Fibroblast of lung (primary cell): Measurements from ENCODE around the gene ZDHHC6. TPM values are rescaled to one million over a fixed set of nuclear protein-coding genes. Genes with fewer than 3 reads are reported as not detected.
A peak's percentile ranks its signal among the peaks of the same experiment; 100 is the strongest.

Experiments used
- DNase-seq, 2 donors: peaks; one replicate each; pipeline versions ENCODE4 v3.0.0 to v3.0.0-alpha.2; 2010; ENCODE audit warnings: low read depth in 2 of 2
- H2AFZ ChIP-seq: 2 replicates; pipeline ENCODE4 v1.5.1; 2012; ENCODE audit warnings: low read length, control low read depth, inconsistent platforms
- H3K27ac ChIP-seq: 2 replicates; pipeline ENCODE4 v1.5.1; 2011; ENCODE audit warnings: low read length, control low read depth; ENCODE audit not compliant: insufficient read depth
- H3K27me3 ChIP-seq: 2 replicates; pipeline ENCODE4 v1.5.1; 2011; ENCODE audit warnings: mild to moderate bottlenecking, low read length; ENCODE audit not compliant: control insufficient read depth, insufficient read depth
- H3K36me3 ChIP-seq: 2 replicates; pipeline ENCODE4 v1.5.1; 2011; ENCODE audit warnings: low read length; ENCODE audit not compliant: control insufficient read depth, insufficient read depth
- H3K4me1 ChIP-seq: 2 replicates; pipeline ENCODE4 v1.5.1; 2011; ENCODE audit warnings: low read length; ENCODE audit not compliant: control insufficient read depth, insufficient read depth; ENCODE audit errors: extremely low read depth
- H3K4me2 ChIP-seq: 2 replicates; pipeline ENCODE4 v1.5.1; 2011; ENCODE audit warnings: low read length, control low read depth; ENCODE audit not compliant: insufficient read depth; ENCODE audit errors: extremely low read depth
- H3K4me3 ChIP-seq, 4 experiments: fragments of 200-600 bp in 1 of 4; sonication (generic) in 1 of 4; replicated peaks in 1 of 4; 2 replicates each; pipeline ENCODE4 v1.5.1; 2011 to 2016; ENCODE audit warnings: low read length in 4 of 4, low read depth in 3 of 4, mild to moderate bottlenecking in 3 of 4, control low read depth in 2 of 4, inconsistent platforms in 1 of 4, mixed read lengths in 1 of 4; ENCODE audit not compliant: insufficient read depth in 1 of 4; ENCODE audit errors: control extremely low read depth in 1 of 4
- H3K79me2 ChIP-seq: 2 replicates; pipeline ENCODE4 v1.5.1; 2012; ENCODE audit warnings: mild to moderate bottlenecking, low read length, inconsistent platforms; ENCODE audit not compliant: control insufficient read depth, insufficient read depth
- H3K9ac ChIP-seq: 2 replicates; pipeline ENCODE4 v1.5.1; 2011; ENCODE audit warnings: mild to moderate bottlenecking, low read length, control low read depth; ENCODE audit not compliant: insufficient read depth
- H3K9me3 ChIP-seq: 2 replicates; pipeline ENCODE4 v1.5.1; 2012; ENCODE audit warnings: low read depth, low read length; ENCODE audit not compliant: control insufficient read depth, insufficient read depth
- H4K20me1 ChIP-seq: 2 replicates; pipeline ENCODE4 v1.5.1; 2011; ENCODE audit warnings: low read length; ENCODE audit not compliant: control insufficient read depth, insufficient read depth; ENCODE audit errors: extremely low read depth
- CTCF ChIP-seq, 2 donors: IDR thresholded peaks in 1 of 2; conservative IDR thresholded peaks in 1 of 2; 1 replicate in 1 of 2; 2 replicates in 1 of 2; pipeline ENCODE4 v1.5.1; 2011 to 2012; ENCODE audit warnings: low read length in 2 of 2, control low read depth in 1 of 2, inconsistent platforms in 1 of 2, low read depth in 1 of 2, mild to moderate bottlenecking in 1 of 2
- EZH2 ChIP-seq: IDR thresholded peaks from 2 replicates; pipeline ENCODE4 v1.5.1; 2012; ENCODE audit warnings: low read length, control low read depth, mild to moderate bottlenecking; ENCODE audit errors: missing control alignments
- polyA plus RNA-seq, 2 donors: library from polyadenylated mRNA; depleted of rRNA in 1 of 2; stranded (reverse) in 1 of 2; unstranded in 1 of 2; fragments of >200 nt; gene quantifications; 2 replicates each; pipeline ENCODE4 v1.2.1, GENCODE V29; 2011 to 2012; ENCODE audit warnings: missing spikeins in 1 of 2
- total RNA-seq: library from RNA; depleted of rRNA; stranded (reverse); fragments of >200 nt; gene quantifications from 2 replicates; pipeline ENCODE4 v1.2.1, GENCODE V29; 2014

The ZDHHC6 gene
- total and polyA plus RNA-seq, 2 donors (not counting 1 experiment from before 2014, with no cell fraction given), result 29.9 to 37.8 TPM

GRCh38 chr10:112404617-112405016 lies 42.1 kb downstream of the ZDHHC6 start:
- no peak overlapping the region for H3K27ac ChIP-seq
- H4K20me1 ChIP-seq, result no peaks in the 10 kb centered on the region
- H3K9me3 ChIP-seq, result no peaks in the 10 kb centered on the region
- H2AFZ ChIP-seq, result no peak overlapping the region
- TF ChIP-seq EZH2 (no peak), CTCF (conservative IDR thresholded peaks at IDR 0.05 in 1 of 2, IDR thresholded peaks at IDR 0.05 in 1 of 2; ENCODE audit: low read depth in 1 of 2, low read length in 2 of 2) (no peak)
- H3K36me3 ChIP-seq, result no peaks in the 10 kb centered on the region
- no peak overlapping the region for H3K9ac ChIP-seq
- DNase-seq, result peak in 1 of 2 donors; percentile 6
- no peaks in the 10 kb centered on the region for H3K27me3 ChIP-seq
- no peaks in the 10 kb centered on the region for H3K4me1 ChIP-seq
- no peak overlapping the region for H3K4me3 ChIP-seq
- no peak overlapping the region for H3K4me2 ChIP-seq
- no peaks in the 10 kb centered on the region for H3K79me2 ChIP-seq

DNA sequence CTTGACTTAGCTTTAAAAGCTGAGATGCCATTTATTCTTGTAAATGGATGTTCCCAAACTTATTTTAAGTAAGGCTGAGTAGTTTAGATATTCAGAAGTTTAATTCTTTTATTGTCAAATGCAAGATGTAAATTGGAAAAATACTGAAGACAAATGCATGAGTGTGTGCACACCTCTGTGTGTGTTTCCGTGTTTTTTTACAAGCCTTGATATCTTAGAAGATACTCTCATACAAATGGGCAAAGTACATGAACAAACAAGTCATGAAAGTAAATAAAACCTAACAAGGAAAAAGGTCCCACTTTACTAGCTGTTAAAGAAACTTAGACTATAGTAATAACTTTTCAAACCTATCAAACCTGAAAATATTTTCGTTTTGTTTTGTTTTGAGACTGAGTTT lies 43.8 kb downstream of the ZDHHC6 start:
- no peaks in the 10 kb centered on the region for H3K27me3 ChIP-seq
- TF ChIP-seq CTCF (conservative IDR thresholded peaks at IDR 0.05 in 1 of 2, IDR thresholded peaks at IDR 0.05 in 1 of 2; ENCODE audit: low read depth in 1 of 2, low read length in 2 of 2) (no peak), EZH2 (no peak)
- no peaks in the 10 kb centered on the region for H3K4me1 ChIP-seq
- H2AFZ ChIP-seq, result no peak overlapping the region
- H3K9me3 ChIP-seq, result no peaks in the 10 kb centered on the region
- no peaks in the 10 kb centered on the region for H4K20me1 ChIP-seq
- H3K79me2 ChIP-seq, result no peaks in the 10 kb centered on the region
- no peak overlapping the region for H3K4me2 ChIP-seq
- H3K9ac ChIP-seq, result no peak overlapping the region
- no peak overlapping the region for H3K27ac ChIP-seq
- H3K36me3 ChIP-seq, result no peaks in the 10 kb centered on the region
- DNase-seq, result no peak
- H3K4me3 ChIP-seq, result no peak overlapping the region

GRCh38 chr10:112397592-112397991 lies 49.1 kb downstream of the ZDHHC6 start:
- Histone ChIP-seq H3K4me2 (no peak overlapping the region), H3K9ac (no peak overlapping the region), H3K79me2 (no peaks in the 10 kb centered on the region), H3K4me3 (no peak overlapping the region), H2AFZ (no peak overlapping the region), H3K36me3 (no peaks in the 10 kb centered on the region), H3K27me3 (no peaks in the 10 kb centered on the region), H3K9me3 (no peaks in the 10 kb centered on the region), H3K27ac (no peak overlapping the region), H4K20me1 (no peaks in the 10 kb centered on the region), H3K4me1 (no peaks in the 10 kb centered on the region)
- DNase-seq, result no peak
- TF ChIP-seq CTCF (conservative IDR thresholded peaks at IDR 0.05 in 1 of 2, IDR thresholded peaks at IDR 0.05 in 1 of 2; ENCODE audit: low read depth in 1 of 2, low read length in 2 of 2), result no peak
- TF ChIP-seq EZH2, result no peak
